WTC11 (cell line): ENCODE measurements around the gene DOHH. TPM values are rescaled to one million over a fixed set of nuclear protein-coding genes. Genes with fewer than 3 reads are reported as not detected.

Experiments used
- ATAC-seq: fragments of 200-7000 bp; cut with Tn5 transposase; 2 replicates; pipeline ENCODE4 v1.10.0; 2021; ENCODE audit warnings: mild to moderate bottlenecking, moderate library complexity
- CTCF ChIA-PET: fragments of 300-600 bp; sonication (Branson Sonifier 250); formaldehyde crosslinking; loops from one replicate; lab custom pipeline; 2021; ENCODE audit warnings: antibody characterized with exemption; lab: Charles Lee
- POLR2A ChIA-PET: fragments of 350-600 bp; sonication (Branson Sonifier 250); formaldehyde crosslinking; loops from one replicate; lab custom pipeline; 2021; ENCODE audit warnings: antibody characterized with exemption; lab: Charles Lee
- DNase-seq: peaks from one replicate; pipeline ENCODE4 v3.0.0; 2021; ENCODE audit warnings: low spot score
- H3K27ac Mint-ChIP-seq: 2 replicates; pipeline ENCODE4 v1.8.0; 2021; ENCODE audit warnings: mixed read lengths
- H3K27me3 Mint-ChIP-seq: 2 replicates; pipeline ENCODE4 v1.8.0; 2021; ENCODE audit warnings: low read depth, mild to moderate bottlenecking, moderate library complexity, mixed read lengths
- H3K36me3 Mint-ChIP-seq: 2 replicates; pipeline ENCODE4 v1.8.0; 2021; ENCODE audit warnings: mixed read lengths
- H3K4me1 Mint-ChIP-seq: 2 replicates; pipeline ENCODE4 v1.8.0; 2022; ENCODE audit warnings: mixed read lengths
- H3K4me3 Mint-ChIP-seq: 2 replicates; pipeline ENCODE4 v1.8.0; 2021; ENCODE audit warnings: mild to moderate bottlenecking, moderate library complexity, mixed read lengths
- H3K9me3 Mint-ChIP-seq: 2 replicates; pipeline ENCODE4 v1.8.0; 2021; ENCODE audit warnings: mixed read lengths
- ATF1 ChIP-seq: sonication (generic); formaldehyde crosslinking; IDR thresholded peaks from 2 replicates; pipeline ENCODE4 v1.8.1; 2023; ENCODE audit warnings: mild to moderate bottlenecking, moderate library complexity, missing genetic modification reagents
- EMX1 ChIP-seq: fragments of 250-450 bp; sonication (Bioruptor Pico); IDR thresholded peaks from 2 replicates; pipeline ENCODE4 v1.8.0; 2021; ENCODE audit warnings: mild to moderate bottlenecking
- NFATC4 ChIP-seq: fragments of 250-450 bp; sonication (Bioruptor Pico); IDR thresholded peaks from 2 replicates; pipeline ENCODE4 v1.9.0; 2021; ENCODE audit warnings: mild to moderate bottlenecking
- RELA ChIP-seq: sonication (generic); formaldehyde crosslinking; IDR thresholded peaks from 2 replicates; pipeline ENCODE4 v1.8.1; 2022; ENCODE audit warnings: missing genetic modification reagents, mild to moderate bottlenecking, borderline replicate concordance
- SMAD4 ChIP-seq: sonication (generic); formaldehyde crosslinking; IDR thresholded peaks from 2 replicates; pipeline ENCODE4 v1.8.0; 2022; ENCODE audit warnings: mild to moderate bottlenecking, missing genetic modification reagents
- TEAD4 ChIP-seq: sonication (generic); formaldehyde crosslinking; IDR thresholded peaks from 2 replicates; pipeline ENCODE4 v1.8.0; 2022; ENCODE audit warnings: mild to moderate bottlenecking, missing genetic modification reagents
- ZBTB21 ChIP-seq: sonication (generic); formaldehyde crosslinking; IDR thresholded peaks from 2 replicates; pipeline ENCODE4 v1.8.1; 2023; ENCODE audit warnings: mild to moderate bottlenecking, missing genetic modification reagents, borderline replicate concordance
- ZNF121 ChIP-seq: sonication (generic); formaldehyde crosslinking; IDR thresholded peaks from 2 replicates; pipeline ENCODE4 v1.8.0; 2023; ENCODE audit warnings: missing genetic modification reagents
- ZNF219 ChIP-seq: sonication (generic); formaldehyde crosslinking; IDR thresholded peaks from 2 replicates; pipeline ENCODE4 v1.8.0; 2023; ENCODE audit warnings: missing genetic modification reagents, mild to moderate bottlenecking, borderline replicate concordance
- ZNF263 ChIP-seq: sonication (generic); formaldehyde crosslinking; IDR thresholded peaks from 2 replicates; pipeline ENCODE4 v1.8.1; 2022; ENCODE audit warnings: low read depth, mild to moderate bottlenecking, moderate library complexity, missing genetic modification reagents
- ZNF317 ChIP-seq: sonication (generic); formaldehyde crosslinking; IDR thresholded peaks from 2 replicates; pipeline ENCODE4 v1.8.1; 2023; ENCODE audit warnings: low read depth, mild to moderate bottlenecking, moderate library complexity, missing genetic modification reagents, borderline replicate concordance
- ZNF671 ChIP-seq: fragments of 250-450 bp; sonication (Bioruptor Pico); IDR thresholded peaks from 2 replicates; pipeline ENCODE4 v1.8.0; 2021; ENCODE audit warnings: mild to moderate bottlenecking
- total RNA-seq: library from RNA; stranded (reverse); gene quantifications from 3 replicates; pipeline ENCODE4 v1.2.3, GENCODE V29; 2021
- TF ChIP-seq, protein P1 (sequence below): sonication (generic); formaldehyde crosslinking; IDR thresholded peaks from 2 replicates; pipeline ENCODE4 v1.8.0; 2022; ENCODE audit warnings: mild to moderate bottlenecking, missing genetic modification reagents
- TF ChIP-seq, protein P2 (sequence below): sonication (generic); formaldehyde crosslinking; IDR thresholded peaks from 2 replicates; pipeline ENCODE4 v1.8.0; 2023; ENCODE audit warnings: missing genetic modification reagents, mild to moderate bottlenecking, borderline replicate concordance
- TF ChIP-seq, protein P3 (sequence below): sonication (generic); formaldehyde crosslinking; IDR thresholded peaks from 2 replicates; pipeline ENCODE4 v1.8.0; 2023; ENCODE audit warnings: missing genetic modification reagents
- TF ChIP-seq, protein P4 (sequence below): sonication (generic); formaldehyde crosslinking; IDR thresholded peaks from 2 replicates; pipeline ENCODE4 v1.8.1; 2022; ENCODE audit warnings: mild to moderate bottlenecking, moderate library complexity, missing genetic modification reagents
- TF ChIP-seq, protein P5 (sequence below): sonication (generic); formaldehyde crosslinking; conservative IDR thresholded peaks from 2 replicates; pipeline ENCODE4 v1.8.1; 2022; ENCODE audit warnings: mild to moderate bottlenecking, missing genetic modification reagents
- TF ChIP-seq, protein P6 (sequence below): sonication (generic); formaldehyde crosslinking; IDR thresholded peaks from 2 replicates; pipeline ENCODE4 v1.8.1; 2023; ENCODE audit warnings: mild to moderate bottlenecking, moderate library complexity, missing genetic modification reagents
- TF ChIP-seq, protein P7 (sequence below): sonication (generic); formaldehyde crosslinking; IDR thresholded peaks from 2 replicates; pipeline ENCODE4 v1.8.0; 2022; ENCODE audit warnings: mild to moderate bottlenecking, missing genetic modification reagents

DOHH gene
- total RNA-seq, 1 experiment from 2014 or later, result 22.2 TPM

DNA sequence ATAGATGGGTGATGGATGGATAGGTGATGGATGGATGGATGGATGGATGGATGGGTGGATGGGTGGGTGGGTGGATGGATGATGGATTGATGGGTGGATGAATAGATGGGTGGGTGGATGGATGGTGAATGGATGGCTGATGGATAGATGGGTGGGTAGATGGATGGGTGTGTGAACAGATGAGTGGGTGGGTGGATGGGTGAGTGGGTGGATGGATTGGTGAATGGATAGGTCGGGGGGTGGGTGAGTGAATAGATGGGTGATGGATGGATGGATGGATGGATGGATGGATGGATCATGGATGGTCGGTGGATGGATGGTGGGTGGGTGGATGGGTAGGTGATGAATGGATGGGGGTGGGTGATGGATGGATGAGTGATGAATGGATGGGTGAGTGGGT is 23.6 kb downstream of the DOHH start:
- H3K27ac Mint-ChIP-seq, result no peak overlapping the region
- POLR2A ChIA-PET, result no interaction called here
- H3K4me1 Mint-ChIP-seq, result peaks cover 18% of the 10 kb centered on the region
- no peak for DNase-seq
- H3K27me3 Mint-ChIP-seq, result peaks cover 11% of the 10 kb centered on the region
- CTCF ChIA-PET, result interaction anchor here (1.4 kb wide), 1 partner anchor 8 kb away, joined by 5 read pairs; no protein-coding TSS in a partner anchor
- ATAC-seq, result no peak
- no peaks in the 10 kb centered on the region for H3K36me3 Mint-ChIP-seq
- H3K4me3 Mint-ChIP-seq, result no peak overlapping the region
- H3K9me3 Mint-ChIP-seq, result no peaks in the 10 kb centered on the region
- TF ChIP-seq ZNF263 (no peak), ZBTB21 (CRISPR knock-in tag) (no peak), SMAD4 (CRISPR knock-in tag) (no peak), NFATC4 (CRISPR knock-in tag) (no peak), ZNF121 (CRISPR knock-in tag) (no peak), ZNF671 (CRISPR knock-in tag) (no peak), ZNF317 (CRISPR knock-in tag) (no peak), ATF1 (CRISPR knock-in tag) (no peak)
- TF ChIP-seq, protein P1, sequence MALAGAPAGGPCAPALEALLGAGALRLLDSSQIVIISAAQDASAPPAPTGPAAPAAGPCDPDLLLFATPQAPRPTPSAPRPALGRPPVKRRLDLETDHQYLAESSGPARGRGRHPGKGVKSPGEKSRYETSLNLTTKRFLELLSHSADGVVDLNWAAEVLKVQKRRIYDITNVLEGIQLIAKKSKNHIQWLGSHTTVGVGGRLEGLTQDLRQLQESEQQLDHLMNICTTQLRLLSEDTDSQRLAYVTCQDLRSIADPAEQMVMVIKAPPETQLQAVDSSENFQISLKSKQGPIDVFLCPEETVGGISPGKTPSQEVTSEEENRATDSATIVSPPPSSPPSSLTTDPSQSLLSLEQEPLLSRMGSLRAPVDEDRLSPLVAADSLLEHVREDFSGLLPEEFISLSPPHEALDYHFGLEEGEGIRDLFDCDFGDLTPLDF (CRISPR knock-in tag), result no peak
- TF ChIP-seq, protein P2, sequence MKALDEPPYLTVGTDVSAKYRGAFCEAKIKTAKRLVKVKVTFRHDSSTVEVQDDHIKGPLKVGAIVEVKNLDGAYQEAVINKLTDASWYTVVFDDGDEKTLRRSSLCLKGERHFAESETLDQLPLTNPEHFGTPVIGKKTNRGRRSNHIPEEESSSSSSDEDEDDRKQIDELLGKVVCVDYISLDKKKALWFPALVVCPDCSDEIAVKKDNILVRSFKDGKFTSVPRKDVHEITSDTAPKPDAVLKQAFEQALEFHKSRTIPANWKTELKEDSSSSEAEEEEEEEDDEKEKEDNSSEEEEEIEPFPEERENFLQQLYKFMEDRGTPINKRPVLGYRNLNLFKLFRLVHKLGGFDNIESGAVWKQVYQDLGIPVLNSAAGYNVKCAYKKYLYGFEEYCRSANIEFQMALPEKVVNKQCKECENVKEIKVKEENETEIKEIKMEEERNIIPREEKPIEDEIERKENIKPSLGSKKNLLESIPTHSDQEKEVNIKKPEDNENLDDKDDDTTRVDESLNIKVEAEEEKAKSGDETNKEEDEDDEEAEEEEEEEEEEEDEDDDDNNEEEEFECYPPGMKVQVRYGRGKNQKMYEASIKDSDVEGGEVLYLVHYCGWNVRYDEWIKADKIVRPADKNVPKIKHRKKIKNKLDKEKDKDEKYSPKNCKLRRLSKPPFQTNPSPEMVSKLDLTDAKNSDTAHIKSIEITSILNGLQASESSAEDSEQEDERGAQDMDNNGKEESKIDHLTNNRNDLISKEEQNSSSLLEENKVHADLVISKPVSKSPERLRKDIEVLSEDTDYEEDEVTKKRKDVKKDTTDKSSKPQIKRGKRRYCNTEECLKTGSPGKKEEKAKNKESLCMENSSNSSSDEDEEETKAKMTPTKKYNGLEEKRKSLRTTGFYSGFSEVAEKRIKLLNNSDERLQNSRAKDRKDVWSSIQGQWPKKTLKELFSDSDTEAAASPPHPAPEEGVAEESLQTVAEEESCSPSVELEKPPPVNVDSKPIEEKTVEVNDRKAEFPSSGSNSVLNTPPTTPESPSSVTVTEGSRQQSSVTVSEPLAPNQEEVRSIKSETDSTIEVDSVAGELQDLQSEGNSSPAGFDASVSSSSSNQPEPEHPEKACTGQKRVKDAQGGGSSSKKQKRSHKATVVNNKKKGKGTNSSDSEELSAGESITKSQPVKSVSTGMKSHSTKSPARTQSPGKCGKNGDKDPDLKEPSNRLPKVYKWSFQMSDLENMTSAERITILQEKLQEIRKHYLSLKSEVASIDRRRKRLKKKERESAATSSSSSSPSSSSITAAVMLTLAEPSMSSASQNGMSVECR (CRISPR knock-in tag), result no peak
- TF ChIP-seq, protein P3, sequence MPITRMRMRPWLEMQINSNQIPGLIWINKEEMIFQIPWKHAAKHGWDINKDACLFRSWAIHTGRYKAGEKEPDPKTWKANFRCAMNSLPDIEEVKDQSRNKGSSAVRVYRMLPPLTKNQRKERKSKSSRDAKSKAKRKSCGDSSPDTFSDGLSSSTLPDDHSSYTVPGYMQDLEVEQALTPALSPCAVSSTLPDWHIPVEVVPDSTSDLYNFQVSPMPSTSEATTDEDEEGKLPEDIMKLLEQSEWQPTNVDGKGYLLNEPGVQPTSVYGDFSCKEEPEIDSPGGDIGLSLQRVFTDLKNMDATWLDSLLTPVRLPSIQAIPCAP (CRISPR knock-in tag), result no peak
- TF ChIP-seq, protein P4, sequence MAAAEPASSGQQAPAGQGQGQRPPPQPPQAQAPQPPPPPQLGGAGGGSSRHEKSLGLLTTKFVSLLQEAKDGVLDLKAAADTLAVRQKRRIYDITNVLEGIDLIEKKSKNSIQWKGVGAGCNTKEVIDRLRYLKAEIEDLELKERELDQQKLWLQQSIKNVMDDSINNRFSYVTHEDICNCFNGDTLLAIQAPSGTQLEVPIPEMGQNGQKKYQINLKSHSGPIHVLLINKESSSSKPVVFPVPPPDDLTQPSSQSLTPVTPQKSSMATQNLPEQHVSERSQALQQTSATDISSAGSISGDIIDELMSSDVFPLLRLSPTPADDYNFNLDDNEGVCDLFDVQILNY, result no peak
- TF ChIP-seq, protein P5, sequence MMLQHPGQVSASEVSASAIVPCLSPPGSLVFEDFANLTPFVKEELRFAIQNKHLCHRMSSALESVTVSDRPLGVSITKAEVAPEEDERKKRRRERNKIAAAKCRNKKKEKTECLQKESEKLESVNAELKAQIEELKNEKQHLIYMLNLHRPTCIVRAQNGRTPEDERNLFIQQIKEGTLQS (CRISPR knock-in tag), result no peak
- TF ChIP-seq, protein P6, sequence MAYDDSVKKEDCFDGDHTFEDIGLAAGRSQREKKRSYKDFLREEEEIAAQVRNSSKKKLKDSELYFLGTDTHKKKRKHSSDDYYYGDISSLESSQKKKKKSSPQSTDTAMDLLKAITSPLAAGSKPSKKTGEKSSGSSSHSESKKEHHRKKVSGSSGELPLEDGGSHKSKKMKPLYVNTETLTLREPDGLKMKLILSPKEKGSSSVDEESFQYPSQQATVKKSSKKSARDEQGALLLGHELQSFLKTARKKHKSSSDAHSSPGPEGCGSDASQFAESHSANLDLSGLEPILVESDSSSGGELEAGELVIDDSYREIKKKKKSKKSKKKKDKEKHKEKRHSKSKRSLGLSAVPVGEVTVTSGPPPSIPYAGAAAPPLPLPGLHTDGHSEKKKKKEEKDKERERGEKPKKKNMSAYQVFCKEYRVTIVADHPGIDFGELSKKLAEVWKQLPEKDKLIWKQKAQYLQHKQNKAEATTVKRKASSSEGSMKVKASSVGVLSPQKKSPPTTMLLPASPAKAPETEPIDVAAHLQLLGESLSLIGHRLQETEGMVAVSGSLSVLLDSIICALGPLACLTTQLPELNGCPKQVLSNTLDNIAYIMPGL (CRISPR knock-in tag), result no peak

DNA sequence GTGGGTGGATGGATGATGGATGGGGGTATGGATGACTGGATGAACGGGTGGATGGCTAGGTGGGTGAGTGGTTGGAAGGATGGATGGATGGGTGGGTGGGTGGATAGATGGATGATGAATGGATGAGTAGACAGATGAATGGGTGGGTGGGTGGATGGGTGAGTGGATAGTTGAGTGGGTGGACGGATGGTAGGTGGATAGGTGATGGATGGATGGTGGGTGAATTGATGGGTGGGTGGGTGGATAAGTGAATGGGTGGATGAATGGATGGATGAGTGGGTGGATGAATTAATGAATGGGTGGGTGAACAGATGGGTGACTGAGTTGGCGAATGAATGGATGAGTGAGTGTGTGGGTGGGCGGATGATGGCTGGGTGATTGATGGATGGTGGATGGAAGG is 25.0 kb downstream of the DOHH start:
- Mint-ChIP-seq H3K36me3 (no peaks in the 10 kb centered on the region), H3K4me3 (no peak overlapping the region), H3K27me3 (peaks cover 22% of the 10 kb centered on the region), H3K4me1 (peaks cover 6% of the 10 kb centered on the region), H3K27ac (no peak overlapping the region), H3K9me3 (no peaks in the 10 kb centered on the region)
- ChIA-PET CTCF (interaction anchor here (1.4 kb wide), 1 partner anchor 10 kb away, joined by 5 read pairs; no protein-coding TSS in a partner anchor), POLR2A (no interaction called here)
- ATAC-seq (no peak), DNase-seq (no peak)
- TF ChIP-seq, protein P7, sequence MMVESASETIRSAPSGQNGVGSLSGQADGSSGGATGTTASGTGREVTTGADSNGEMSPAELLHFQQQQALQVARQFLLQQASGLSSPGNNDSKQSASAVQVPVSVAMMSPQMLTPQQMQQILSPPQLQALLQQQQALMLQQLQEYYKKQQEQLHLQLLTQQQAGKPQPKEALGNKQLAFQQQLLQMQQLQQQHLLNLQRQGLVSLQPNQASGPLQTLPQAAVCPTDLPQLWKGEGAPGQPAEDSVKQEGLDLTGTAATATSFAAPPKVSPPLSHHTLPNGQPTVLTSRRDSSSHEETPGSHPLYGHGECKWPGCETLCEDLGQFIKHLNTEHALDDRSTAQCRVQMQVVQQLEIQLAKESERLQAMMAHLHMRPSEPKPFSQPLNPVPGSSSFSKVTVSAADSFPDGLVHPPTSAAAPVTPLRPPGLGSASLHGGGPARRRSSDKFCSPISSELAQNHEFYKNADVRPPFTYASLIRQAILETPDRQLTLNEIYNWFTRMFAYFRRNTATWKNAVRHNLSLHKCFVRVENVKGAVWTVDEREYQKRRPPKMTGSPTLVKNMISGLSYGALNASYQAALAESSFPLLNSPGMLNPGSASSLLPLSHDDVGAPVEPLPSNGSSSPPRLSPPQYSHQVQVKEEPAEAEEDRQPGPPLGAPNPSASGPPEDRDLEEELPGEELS (CRISPR knock-in tag), result no peak
- TF ChIP-seq ZNF263 (no peak), ZNF219 (CRISPR knock-in tag) (no peak), RELA (no peak), TEAD4 (CRISPR knock-in tag) (no peak), EMX1 (no peak)
- TF ChIP-seq, protein P2 (CRISPR knock-in tag), result no peak
